NCI-H1694 treated with DMSO at 0.1 percent for 48 hours (cell line): Measurements from ENCODE around the gene ARMC9.
"Not testable (repeated sequence)": the region's sequence is repeated elsewhere in the genome, so short reads cannot be mapped to it uniquely, and the experiment has no call there.

ENCODE experiments used
- DNase-seq: peaks from one replicate; lab custom pipeline; 2025; lab: John Stamatoyannopoulos, UW

The ARMC9 gene

DNA sequence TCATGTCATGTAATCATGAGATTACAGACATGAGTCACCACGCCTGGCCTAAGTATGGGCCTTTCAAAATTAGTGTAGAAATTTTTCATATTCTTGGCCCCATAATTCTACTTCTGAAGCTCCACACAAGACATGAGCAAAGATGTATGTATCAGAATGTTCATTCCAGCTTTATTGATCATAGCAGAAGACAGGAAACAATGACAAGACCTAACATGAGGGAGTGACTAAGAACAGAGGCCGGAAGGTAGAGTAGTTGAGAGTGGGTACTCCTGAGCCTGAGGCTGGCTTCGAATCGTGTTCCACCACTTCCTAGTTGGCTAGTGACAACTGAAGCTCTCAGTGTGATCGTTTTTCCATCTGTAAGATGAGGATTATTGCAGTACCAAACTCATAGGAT, 89.3 kb downstream of the ARMC9 start:
- DNase-seq = no peak

DNA sequence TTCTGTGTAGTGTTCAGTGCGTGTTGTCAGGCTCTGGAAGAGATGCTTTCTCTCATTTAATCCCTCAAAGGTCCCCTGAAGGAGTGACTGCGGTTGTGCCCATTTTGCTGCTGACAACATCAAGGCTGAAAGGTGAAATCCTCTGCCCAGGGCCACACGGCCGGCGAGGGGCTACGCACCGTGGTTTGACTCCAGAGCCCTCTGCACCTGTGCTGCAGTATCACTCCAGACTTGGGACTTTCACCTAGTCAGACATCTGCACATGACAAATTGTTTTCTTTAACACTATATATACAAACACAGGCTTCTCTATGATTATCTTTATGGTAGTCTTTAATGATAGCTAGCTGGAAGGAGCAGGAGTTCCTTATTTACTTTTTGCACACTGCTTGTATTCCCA, 90.2 kb downstream of the ARMC9 start:
- DNase-seq = no peak

DNA sequence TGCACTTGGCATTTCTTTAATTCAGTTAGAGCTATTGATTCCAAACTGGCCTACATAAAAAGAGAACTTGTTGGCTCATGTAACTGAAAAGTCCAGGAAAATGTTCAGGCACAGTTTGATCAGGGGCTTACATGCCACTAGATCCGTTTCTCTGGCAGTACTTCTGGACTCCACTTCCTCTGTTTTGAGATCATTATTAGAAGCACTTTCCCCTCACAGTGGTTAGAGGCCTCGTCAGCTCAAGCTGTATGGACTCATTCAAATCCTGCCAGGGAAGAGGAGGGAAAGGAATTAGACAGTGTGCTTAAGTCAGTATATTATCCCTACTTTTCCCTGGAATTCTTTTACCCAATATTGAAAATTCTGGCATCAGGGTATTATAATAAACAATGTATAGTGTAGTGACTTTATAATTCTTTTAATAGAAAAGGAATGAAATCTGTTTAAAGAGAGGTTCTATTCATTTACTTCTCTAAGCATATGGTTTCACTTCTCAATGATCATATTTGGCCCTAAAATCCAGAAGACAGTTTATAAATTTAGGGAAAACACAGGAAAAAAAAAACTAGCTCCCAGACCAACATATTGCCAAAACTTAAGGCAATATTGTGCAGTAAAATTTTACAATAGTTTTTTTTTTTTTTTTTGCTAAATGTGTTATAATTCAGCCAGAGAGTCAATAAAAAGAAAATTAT, 92.0 kb downstream of the ARMC9 start:
- no peak for DNase-seq

- DNase-seq = no peak
These were observed 94.2 kb downstream of the ARMC9 start for GRCh38 chr2:231292472-231293134.

GRCh38 chr2:231293163-231293562, 94.7 kb downstream of the ARMC9 start:
- no peak for DNase-seq

DNA sequence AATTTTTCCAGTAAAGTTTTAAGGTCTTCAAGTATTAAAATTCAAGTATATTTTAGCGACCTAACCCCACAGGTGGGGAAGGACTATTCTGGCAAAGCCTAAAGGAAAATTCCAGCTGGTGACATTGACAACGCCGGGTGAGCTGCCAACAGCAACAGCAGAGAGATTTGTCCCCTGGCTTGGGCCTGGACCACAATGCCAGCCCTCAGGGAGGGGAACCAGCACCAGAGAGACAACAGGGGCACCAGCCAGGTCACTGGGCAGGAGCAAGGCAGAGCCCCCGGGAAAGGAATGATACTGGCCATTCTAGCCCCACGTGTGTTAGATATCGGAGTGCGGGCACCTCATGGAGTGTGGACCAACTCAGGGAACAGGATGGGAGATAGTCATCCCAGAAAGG, 95.7 kb downstream of the ARMC9 start:
- DNase-seq = no peak

- DNase-seq = no peak
These were observed 96.3 kb downstream of the ARMC9 start for GRCh38 chr2:231294571-231295362.

- DNase-seq = no peak
These were observed 96.9 kb downstream of the ARMC9 start for GRCh38 chr2:231295363-231295655.

DNA sequence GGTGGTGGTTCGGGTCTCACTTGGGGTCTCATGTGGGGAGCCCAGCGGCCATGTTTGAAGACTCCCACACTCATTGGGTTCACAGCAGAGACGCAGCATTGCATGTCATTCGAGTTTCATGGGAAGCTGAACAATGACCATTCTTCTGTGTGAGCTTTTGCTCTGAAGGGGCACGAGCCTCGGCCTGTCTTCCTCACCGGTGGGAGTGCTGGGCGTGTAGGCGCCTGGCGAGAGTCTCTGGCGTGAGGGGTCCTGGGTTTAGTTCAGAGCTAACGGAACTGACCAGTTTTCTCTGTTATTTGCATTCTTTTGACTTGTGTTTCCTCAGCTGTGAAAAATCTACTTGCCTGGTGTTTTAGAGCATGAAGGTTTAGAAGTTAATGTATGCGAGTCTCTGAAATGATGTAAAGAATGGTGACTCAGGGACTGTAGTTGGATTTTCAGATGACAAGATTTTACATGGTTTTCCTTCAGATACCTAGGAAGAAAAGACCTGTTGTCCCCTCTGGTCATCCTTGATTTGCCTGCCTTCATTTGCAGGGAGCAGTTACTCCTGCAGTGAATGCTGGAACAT, 98.1 kb downstream of the ARMC9 start:
- DNase-seq = no peak

- DNase-seq = peak; percentile 21
These were observed 98.9 kb downstream of the ARMC9 start for GRCh38 chr2:231297108-231297908.

- DNase-seq = no peak
These were observed 99.7 kb downstream of the ARMC9 start for GRCh38 chr2:231298091-231298490.

DNA sequence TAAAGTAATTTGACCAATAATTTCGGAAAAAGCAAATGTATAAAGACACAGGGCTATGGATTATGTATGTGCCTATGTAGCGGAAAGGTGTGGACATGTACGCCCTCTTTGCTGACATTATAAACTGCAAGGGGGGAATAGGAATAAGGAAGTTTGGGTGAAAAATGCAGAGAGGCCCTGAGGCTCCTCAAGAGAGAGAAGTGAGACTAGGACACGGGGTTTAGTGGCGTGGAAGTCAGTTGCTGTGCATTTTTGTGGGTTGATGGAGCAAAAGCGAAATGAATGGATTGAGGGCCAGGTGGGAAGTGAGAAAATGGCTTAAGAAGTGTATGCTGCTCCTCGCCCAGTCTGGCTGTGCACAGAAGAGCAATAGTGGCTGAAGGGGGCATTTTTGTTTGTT, 100.8 kb downstream of the ARMC9 start:
- DNase-seq = no peak

DNA sequence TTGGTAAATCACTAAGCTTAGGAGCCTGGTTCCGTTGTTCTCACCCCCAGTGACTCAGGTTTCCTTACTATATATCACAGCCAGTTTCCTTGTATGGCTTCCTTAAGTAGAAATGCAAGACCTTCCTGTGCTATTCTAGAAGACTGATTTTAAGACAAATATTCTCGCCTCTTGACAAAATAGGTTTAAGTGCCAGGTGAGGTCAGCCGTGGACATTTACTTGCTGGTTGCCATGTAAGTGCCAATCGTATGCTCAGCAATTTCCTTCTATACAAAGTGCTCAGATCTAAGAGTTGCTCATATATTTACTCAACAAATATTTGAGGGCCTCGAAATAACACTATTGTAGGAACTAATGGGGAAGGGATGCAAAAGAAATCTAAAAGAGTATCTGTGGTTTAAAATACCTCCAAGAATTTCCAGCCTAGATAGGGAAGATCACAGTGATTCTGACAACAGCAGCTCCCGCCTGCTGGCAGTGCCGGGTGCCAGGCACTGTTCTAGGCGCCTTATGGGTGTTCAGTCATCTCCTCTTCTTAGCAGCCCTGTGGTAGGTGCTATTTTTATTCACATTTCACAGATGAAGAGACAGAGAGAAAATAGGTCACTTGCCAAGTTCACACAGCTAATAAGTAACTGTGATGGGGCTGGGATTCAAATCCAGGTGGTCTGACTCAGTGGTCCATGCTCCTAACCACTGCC, 101.7 kb downstream of the ARMC9 start:
- no peak for DNase-seq

- DNase-seq = no peak
These were observed 102.3 kb downstream of the ARMC9 start for GRCh38 chr2:231300722-231301076.

DNA sequence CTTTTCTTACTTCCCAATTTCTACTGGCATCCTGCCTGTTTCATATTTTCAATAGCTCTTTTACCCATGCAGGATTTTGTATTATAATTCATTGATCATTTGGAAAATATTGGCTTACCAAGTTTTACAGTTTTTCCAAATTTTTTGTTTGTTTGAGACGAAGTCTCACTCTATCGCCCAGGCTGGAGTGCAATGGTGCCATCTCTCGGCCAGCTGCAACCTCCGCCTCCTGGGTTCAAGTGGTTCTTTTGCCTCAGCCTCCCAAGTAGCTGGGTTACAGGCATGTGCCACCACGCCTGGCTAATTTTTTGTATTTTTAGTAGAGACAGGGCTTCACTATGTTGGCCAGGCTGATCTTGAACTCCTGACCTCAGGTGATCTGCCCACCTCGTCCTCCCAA, 105.8 kb downstream of the ARMC9 start:
- DNase-seq = not testable (repeated sequence)

DNA sequence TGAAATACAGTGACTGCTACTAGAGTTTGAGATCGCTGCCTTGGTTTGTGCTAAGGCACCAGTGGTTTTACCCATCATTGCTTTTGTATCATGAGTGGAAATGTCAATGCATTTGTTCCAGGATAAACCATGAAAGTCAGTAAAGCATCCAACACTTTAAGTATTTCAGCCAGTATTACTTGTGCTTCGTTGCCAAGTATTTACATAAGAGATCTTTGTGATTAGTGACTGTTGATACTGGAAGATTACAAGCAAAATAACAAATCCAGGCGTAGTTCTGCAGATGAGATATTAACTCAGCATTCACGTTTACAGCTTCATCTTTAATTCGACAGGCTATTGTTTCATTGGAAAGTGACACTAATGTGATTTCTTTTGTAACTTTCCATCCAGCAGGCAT, 106.8 kb downstream of the ARMC9 start:
- no peak for DNase-seq

DNA sequence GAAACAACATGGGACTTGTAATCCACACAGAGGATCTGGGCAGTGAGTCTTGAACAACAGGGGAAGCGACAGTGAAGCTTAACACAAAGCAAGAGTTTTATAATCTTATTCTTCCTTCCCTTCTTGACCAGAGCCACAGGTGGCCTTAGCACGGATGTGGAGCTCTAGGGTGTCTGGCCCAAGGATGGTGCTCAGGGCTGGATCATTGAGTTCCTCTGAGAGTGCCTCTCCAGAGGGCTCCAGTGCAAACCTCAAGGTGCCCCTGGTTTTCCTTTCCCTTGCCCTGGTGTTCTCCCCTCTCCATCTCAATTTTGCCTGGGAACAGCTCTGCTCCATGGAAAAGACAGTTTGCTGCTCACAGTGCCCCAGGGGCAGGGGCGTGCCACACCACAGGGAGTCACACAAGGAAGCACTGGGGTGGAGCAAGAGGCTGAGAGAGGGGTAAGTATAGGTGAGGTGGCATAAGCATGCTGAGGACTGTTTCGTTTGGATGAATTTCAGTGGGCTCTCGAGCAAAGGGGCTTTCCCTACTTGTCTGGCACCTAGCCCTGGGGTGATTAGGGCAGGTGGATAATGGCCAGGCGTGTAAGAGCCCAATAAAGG, 108.5 kb downstream of the ARMC9 start:
- no peak for DNase-seq

- DNase-seq = no peak
These were observed 109.8 kb downstream of the ARMC9 start for GRCh38 chr2:231308219-231308618.

DNA sequence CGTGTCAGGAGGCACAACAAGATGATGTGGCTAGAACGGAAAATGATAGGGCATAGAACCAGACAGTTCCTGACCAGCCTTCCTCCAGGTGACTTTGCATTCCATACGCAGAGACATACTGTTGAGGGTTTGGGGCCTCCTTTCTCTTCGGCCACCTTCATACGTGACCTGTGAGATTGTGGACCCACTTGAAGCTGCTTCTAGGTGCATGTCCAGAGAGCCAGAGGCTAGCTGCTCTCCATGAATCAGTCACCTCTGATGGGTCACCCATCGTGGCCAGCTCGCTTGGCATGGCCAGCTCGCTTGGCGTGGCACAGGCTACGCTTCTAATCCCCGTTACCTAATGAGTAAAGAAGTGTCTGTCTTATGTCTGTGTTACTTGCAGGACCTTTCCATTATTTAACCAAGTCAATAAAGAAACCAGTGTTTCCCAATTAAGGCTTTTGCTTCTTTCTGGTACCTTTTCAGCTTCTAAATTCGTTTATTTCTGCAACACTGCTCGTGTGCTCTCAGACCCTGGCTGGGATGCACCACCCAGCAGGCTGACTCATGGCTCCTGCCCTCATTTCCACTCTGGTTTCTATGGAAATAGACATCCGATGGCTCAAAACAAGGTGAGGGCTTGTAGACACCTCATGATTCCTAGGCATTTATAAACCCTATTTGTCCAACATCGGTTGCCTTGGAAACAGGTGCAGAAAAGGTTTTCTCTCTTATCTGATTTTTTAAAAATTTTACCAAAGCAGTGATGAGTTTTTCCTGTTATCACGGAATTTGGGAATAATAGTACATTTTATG, 110.4 kb downstream of the ARMC9 start:
- DNase-seq = no peak

- no peak for DNase-seq
These were observed 113.6 kb downstream of the ARMC9 start for GRCh38 chr2:231312066-231312465.
